Activated T-cell treated with anti-CD3 and anti-CD28 coated beads, Interleukin-2, amount 50 U/mL, for 48 hours (primary cell): ENCODE results near the gene RPS21.

ENCODE experiments used
- DNase-seq, 2 experiments: peaks; one replicate each; pipeline ENCODE4 v3.0.0-alpha.2; 2020

RPS21 gene

DNA sequence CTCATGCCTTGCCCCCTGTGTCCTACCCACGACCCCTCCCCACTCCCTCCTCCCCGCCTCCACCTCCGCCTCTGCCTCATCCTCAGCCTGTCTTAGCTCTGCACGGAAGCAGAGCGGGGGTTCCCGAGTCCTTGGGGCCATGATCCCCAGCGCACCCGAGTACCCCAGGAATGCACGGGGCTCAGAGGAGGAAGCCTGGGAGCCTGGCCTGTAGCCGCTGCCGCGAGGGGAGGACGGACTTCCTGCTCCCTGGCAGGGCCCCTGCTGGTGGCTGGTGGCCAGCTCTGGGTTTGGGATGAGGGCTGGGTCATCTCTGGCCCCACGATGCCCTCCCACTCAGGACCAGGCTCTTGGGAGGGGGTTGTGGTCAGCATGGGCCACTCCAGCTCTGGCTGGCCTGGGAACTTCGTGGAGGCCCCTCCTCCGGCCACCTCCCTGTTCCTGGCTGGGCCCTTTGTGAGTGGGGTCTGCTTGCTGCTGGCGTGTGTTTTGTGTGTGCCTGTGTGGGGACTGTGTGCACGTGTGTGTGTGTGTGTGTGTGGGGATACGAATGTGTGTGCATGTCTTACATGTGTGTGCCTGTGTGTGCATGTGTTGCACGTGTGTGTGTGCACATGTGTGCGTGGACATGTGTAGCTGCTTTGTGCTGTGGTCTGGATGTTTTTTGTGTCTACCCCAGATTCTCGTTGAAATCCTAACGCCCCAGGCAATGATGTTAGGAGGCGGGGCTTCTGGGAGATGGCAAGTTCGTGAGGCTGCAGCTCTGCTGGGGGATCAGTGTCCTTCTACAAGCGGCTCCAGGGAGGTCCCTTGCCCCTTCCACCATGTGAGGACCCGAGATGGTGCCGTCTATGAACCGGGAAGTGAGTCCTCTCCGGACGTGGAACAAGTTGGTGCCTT lies 41.7 kb downstream of the RPS21 start:
- no peak for DNase-seq

GRCh38 chr20:62429455-62430310 lies 42.8 kb downstream of the RPS21 start:
- no peak for DNase-seq

DNA sequence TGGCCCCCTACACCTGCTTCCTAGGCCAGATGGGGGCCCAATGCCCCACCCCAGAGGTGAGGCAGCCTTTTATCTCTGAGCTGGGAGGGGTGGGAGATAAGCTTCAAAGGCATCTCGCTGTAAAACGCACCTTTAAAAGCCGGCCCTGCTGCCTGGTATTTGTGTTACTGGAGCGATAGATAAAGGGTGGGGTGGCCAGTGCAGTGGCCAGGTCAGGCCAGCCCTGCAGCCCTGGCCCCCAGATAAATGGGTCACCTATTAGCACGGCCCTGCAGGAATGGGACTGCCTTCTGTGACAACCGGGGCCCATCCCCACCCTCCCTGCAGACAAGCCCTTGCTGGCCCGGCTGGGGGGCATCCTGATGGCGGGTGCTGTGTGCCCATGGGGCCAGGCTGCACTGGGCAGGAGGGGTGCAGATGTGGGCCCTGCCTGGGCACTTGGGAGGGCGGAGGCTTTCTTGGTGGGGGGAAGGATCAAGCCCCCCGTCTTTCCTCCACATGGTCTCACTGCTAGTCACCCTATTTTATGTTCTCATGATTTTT lies 43.5 kb downstream of the RPS21 start:
- no peak for DNase-seq

- no peak for DNase-seq
Observed at GRCh38 chr20:62430866-62431447, 44.1 kb downstream of the RPS21 start.

- DNase-seq, result no peak
Observed at GRCh38 chr20:62433658-62434497, 47.0 kb downstream of the RPS21 start.

- DNase-seq, result no peak
Observed at GRCh38 chr20:62436692-62437091, 49.8 kb downstream of the RPS21 start.

DNA sequence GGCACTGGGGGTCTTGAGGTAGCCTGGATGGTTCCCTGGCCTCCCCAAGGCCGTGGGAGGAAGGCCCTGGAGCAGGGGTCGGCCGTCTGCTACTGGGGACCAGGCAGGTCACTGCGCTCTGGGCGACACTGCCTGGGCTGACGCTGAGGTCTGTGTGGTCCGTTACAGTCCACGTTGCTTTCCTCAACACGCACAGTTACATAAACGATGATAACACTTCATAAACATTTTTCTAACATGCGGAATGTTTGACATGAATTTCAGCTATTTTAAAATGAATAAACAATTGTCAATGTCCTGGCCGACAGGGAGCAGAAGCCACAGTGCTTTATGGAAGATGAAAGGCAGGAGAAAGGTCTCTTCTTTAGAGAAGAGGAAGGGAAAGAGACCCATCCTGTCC lies 50.6 kb downstream of the RPS21 start:
- no peak for DNase-seq

- no peak for DNase-seq
Observed at GRCh38 chr20:62437927-62438326, 51.0 kb downstream of the RPS21 start.
